ENCODE data around the gene HPSE2.

Gene HPSE2

GRCh38 chr10:98419469-98420261, 816.0 kb downstream of the HPSE2 start:
- TF ChIP-seq CTCF (IDR thresholded peaks at IDR 0.05; ENCODE audit: low read depth, low read length) = no peak
- no peak for DNase-seq (ENCODE audit: low read depth, low spot score)
- H3K4me3 ChIP-seq (ENCODE audit: low read depth, low read length) = no peak overlapping the region
- in situ Hi-C loops (cut with HindIII; ENCODE audit: low sequenced_read_pairs) = no loop called here

GRCh38 chr10:98418665-98419468, 816.8 kb downstream of the HPSE2 start:
- in situ Hi-C loops (cut with HindIII; ENCODE audit: low sequenced_read_pairs) = no loop called here
- no peak for TF ChIP-seq CTCF (IDR thresholded peaks at IDR 0.05; ENCODE audit: low read depth, low read length)
- no peak overlapping the region for H3K4me3 ChIP-seq (ENCODE audit: low read depth, low read length)
- no peak for DNase-seq (ENCODE audit: low read depth, low spot score)

- no peak for DNase-seq (ENCODE audit: low read depth, low spot score)
- no peak for TF ChIP-seq CTCF (IDR thresholded peaks at IDR 0.05; ENCODE audit: low read depth, low read length)
- in situ Hi-C loops (cut with HindIII; ENCODE audit: low sequenced_read_pairs) = no loop called here
- H3K4me3 ChIP-seq (ENCODE audit: low read depth, low read length) = no peak overlapping the region
Observed at GRCh38 chr10:98417973-98418664, 817.5 kb downstream of the HPSE2 start.

GRCh38 chr10:98417481-98417959, 818.1 kb downstream of the HPSE2 start:
- TF ChIP-seq CTCF (IDR thresholded peaks at IDR 0.05; ENCODE audit: low read depth, low read length) = no peak
- no peak for DNase-seq (ENCODE audit: low read depth, low spot score)
- no peak overlapping the region for H3K4me3 ChIP-seq (ENCODE audit: low read depth, low read length)
- in situ Hi-C loops (cut with HindIII; ENCODE audit: low sequenced_read_pairs) = no loop called here

GRCh38 chr10:98416606-98417388, 818.9 kb downstream of the HPSE2 start:
- no peak for TF ChIP-seq CTCF (IDR thresholded peaks at IDR 0.05; ENCODE audit: low read depth, low read length)
- no peak for DNase-seq (ENCODE audit: low read depth, low spot score)
- in situ Hi-C loops (cut with HindIII; ENCODE audit: low sequenced_read_pairs) = no loop called here
- H3K4me3 ChIP-seq (ENCODE audit: low read depth, low read length) = no peak overlapping the region

GRCh38 chr10:98415731-98416119, 819.9 kb downstream of the HPSE2 start:
- no peak for TF ChIP-seq CTCF (IDR thresholded peaks at IDR 0.05; ENCODE audit: low read depth, low read length)
- no peak for DNase-seq (ENCODE audit: low read depth, low spot score)
- no peak overlapping the region for H3K4me3 ChIP-seq (ENCODE audit: low read depth, low read length)
- in situ Hi-C loops (cut with HindIII; ENCODE audit: low sequenced_read_pairs) = no loop called here
